ENCODE data around the gene BLID.

BLID gene

DNA sequence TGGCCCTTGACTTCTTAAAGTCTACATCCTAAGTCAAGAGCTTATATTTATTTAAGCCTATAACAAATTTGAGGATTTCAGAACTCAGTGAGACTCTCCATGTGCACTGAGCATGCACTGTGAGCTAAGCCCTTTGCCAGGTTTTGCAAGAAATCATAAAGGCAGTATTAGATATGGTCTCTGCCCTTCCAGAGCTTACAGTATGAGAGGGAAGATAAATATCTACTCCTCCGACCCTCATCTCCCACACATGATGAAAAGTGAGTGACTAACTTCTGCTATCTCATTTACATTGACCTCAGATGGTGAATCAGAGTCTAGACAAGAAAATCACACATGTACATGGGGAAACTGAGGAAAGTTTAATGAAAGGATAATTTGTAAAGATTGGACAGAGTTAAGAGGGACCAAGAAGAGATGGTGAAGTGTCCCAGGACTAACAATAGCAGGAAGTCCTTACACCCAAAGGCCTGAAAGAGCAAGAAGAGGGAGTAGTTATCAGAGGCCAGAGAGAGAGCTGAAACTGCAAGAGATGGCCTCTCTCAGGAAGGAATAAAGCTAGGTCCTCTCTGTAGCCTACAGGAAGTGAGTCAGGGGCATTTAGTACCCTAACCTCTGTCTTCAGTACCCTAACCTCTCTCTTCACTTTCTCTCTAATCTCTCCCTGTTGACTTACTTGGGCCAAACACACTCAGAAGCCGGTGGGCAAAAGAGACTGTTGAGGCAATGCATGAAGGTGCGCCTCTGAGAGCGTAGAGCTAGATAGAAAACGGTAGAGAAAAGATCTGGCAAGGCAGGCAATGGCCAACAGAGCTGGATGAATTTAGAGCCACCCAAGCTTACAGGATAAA lies 23.0 kb upstream of the BLID start:
- no peak for DNase-seq

DNA sequence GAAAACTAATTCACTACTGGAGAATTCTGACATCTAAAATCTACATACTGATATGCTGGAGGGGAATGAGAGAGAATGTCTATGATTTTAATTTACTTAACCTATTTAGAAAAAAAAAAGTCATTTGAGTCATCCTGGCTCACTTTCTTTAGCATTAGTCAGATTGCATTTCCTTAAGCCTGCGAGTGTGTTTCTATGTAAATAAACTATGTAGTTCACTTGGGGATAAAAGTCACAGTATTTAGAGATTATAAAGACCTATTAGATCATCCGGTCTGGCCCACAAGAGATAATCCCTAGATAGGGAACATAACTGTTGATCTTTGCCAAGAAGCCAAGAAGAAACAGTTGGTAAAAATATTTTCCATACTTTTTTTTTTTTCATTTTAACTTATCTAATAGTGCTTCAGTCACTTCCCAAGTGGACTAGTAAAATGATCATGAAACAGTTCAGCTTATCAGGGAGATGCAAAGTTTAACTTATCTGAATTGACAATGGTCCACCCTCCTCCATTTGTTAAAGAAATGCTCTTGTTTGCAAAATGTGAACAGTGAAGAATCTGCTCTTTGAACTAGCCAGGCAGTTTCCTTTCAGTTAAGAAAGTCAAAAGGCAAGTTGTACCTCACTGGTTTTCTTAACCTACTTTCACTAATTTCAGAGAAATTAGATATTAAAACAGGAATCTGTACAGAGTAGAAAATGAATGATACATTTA lies 21.2 kb upstream of the BLID start:
- DNase-seq = no peak

- no peak for DNase-seq
These were observed 15.1 kb upstream of the BLID start for GRCh38 chr11:122131126-122131525.

DNA sequence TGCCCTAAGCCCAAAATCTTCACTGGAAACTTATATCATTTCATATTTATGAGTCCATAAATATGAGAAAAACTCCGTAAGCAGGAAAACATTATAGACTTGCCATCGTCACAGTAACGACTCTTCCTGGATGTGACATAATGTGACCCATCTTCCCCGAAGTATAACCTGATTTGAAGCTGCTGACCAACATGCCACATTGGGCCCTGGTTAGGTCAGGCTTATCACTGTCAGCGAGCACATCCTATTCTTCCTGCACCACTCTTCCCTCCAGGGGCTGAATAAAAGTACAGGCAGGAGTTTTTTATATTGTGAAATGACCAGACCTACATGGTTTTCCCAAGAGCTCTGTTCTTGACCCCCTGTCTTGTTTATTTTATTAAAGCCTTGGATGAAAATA lies 12.1 kb upstream of the BLID start:
- no peak for DNase-seq

GRCh38 chr11:122127020-122127419 lies 11.0 kb upstream of the BLID start:
- DNase-seq = peak; percentile 28

- DNase-seq = no peak
These were observed 10.1 kb upstream of the BLID start for GRCh38 chr11:122126024-122126688.

DNA sequence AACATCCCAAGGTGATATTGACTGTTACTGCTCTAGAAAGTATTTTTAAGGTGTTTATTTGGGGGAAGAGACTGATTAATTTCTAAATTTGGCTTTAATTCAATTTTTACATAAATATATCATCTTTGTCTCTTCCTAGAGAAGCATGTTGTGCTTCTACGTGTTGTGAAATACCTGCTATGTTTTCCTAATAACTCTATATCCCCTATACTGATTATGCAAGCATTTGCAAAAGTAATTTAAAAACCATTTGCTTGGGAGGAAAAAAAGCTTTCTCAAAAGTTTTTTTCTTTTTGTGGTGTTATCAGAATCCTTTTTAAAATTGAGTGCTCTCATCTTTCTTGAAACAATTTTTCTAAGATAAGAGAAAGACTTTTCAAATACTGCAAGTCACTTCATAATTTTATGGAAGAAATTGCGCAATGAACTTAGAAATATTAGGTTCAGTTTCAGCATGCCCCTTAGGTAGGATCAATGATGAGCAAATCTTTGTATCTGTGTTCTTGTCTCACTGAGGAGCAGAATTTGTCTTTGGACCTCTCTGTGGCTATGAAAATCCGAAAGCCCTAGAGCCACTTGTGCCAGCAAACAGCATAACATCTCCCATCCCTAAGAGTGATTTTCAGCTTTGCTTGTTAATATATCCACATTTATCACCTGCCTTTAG lies 7.4 kb upstream of the BLID start:
- DNase-seq = no peak

DNA sequence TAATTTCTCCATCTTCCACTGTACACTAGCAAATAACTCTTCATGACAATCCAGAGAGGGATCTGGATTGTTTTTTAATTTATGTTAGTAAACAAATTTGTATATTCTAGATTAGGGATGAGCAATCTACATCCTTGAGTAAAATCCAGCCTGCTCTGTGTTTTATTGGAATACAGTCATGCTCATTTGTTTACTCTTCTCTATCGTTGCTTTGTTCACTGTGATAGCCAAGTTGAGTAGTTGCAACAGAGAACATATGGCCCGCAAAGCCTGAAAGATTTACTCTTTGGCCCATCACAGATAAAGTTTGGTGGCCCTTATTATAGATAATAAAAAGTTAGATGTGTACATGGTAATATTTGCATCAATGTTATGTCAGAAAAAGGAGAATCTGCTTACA lies 6.2 kb upstream of the BLID start:
- DNase-seq = no peak

DNA sequence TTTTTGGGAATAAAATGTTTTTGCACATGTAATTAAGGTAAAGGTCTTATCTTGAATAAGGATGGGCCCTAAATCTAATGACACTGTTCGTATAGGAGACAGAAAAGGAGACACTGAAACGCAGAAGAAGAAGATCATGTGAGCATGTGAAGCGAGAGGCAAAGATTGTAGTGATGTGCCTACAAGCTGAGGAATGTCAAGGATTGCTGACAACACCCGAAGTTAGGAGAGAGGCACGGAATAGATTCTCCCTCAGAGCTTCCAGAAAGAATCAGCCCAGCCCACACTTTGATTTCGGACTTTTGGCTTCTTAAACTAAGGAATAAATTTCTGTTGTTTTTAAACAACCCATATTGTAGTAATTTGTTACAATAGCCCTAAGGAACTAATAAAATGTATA lies 4.1 kb upstream of the BLID start:
- DNase-seq = no peak

DNA sequence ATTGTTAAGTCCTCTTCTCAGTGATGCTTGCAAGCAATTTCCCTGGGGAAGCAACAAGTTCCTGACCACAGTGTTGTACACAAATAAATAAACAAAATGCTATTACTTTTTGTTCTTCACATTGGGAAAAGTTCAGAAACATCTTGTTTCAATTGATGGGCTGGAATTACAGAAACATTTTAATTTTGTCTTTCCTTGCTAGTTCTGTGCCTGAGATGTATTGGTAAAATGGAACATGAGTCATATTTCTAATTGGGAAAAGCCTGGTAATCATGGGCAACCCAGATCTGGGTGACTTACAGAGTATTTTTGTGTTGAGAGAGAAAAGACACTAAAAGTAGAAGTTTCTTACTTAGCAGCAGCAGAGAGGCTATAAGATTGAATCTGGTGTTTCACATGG lies 576 bp upstream of the BLID start:
- no peak for DNase-seq

DNA sequence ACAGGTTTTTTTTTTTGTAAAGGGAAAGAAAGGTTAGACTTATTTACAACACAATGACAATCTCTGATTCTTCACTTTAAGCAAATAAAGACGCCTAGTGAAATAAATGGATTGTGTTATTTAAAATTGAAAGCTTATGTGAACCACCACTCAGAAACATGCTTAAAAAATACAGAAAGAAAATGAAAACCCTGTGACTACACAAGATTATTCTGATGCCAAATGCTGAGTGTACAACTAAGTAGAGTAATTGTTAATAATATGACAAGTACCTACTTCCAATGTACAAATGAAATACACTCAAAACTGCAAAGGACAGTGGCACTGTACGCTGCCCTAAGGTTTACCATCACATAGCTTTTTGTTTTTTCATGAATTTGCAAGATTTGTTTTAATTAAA lies 1.0 kb downstream of the BLID start:
- no peak for DNase-seq

DNA sequence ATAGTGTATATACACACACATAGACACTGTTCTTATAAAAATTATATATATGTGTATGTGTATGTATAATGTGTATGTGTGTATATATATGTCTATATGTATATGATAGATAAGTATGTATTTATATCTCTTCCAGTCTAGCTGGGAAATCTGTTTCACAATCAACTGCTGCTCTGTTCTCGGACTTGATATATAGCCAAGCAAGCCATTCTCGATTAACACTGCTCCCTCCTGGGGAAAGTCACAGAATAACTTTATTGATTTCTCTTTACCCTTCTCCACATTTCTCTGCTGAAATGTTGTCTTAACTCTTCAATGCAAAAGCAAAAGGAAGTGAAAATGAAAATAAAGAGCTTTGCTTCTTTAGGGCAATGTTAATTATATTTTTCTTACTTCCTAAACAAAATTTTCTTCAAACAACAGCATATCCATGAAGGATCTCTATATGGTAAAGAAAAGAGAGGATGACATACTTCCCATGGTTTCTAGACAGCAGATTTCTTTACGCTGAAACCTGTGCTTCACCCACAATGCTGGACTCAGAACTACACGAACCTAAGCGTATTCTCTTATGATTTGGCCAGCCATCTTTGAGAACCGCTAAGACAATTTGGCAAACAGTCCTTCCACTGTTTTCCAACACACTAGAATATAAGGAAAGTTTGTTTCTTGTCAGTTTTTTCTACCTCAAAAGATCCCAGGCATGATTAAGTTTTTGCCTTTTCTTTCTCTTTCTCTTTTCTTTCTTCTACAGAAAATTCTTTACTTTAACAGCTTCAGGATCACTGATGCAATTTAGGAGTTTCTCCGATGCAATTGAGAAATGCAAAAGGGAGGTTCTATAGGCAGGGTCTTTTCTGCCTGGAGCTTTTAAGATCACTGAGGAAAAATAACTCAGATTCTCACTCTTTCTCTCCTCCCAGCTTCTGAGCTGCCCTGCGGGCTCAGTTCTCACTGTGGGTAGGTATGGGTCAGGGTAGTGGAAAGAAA lies 1.9 kb downstream of the BLID start:
- DNase-seq = no peak

DNA sequence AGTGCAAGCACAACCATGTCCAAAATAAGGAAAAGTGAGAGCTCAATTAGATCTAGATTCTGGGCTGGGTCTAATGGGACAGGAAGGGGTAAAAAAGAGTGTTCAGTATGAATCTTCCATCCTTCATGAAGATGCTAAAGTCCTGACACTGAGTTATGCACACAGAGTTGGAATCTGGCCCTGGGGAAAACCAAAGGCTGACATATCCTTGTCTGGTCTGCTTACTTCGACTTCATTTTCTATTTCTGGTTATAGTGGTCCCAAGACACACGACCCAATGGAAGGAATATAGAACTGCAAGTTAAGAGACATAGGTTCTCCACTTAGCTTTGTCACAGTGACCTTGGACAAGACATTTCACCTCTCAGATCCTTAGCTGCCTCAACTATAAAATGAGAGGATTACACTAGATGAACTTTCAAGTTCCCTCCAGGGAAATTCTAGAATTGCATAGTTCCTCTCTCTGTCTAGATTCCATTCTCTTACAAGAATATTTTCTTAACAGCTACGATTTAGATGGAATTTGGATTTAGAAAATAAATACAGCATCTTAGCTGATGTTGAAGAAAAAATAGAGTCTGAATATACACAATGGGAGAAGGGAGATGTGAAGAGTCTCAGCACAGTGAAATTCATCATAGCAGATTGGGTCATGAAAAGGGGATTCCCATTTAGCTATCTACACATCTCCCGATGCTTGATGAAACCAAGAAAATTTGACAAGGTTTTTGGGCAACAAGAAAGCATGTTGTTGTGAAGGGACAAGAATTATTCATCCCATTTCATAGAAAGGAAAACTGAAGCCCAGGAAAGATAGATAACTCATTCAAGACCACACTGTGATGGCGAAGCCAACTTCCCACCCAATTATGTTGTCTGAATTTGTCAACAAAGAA lies 3.3 kb downstream of the BLID start:
- DNase-seq = no peak

DNA sequence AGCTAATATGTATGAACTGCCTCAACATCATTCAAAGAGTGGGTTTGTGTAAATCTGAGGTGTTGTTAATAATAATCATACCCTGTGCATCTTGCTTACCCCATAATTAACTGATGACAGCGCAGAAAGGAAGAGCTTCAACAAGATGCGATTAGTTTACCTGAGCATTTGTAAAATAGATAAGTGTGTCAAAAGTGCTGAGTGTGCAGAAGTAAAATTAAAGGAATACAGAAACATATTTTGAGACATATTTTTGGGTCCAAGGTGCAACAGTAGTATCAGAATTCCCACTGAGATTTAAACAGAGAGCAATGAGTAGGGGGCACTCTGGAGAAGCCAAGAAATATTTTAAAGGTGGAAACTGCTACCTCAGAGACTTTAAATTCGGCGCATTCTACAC lies 6.1 kb downstream of the BLID start:
- no peak for DNase-seq

GRCh38 chr11:122108828-122109227 lies 7.2 kb downstream of the BLID start:
- no peak for DNase-seq

- DNase-seq = peak; percentile 60
These were observed 7.7 kb downstream of the BLID start for GRCh38 chr11:122108192-122108799.

- DNase-seq = no peak
These were observed 8.4 kb downstream of the BLID start for GRCh38 chr11:122107566-122107965.

DNA sequence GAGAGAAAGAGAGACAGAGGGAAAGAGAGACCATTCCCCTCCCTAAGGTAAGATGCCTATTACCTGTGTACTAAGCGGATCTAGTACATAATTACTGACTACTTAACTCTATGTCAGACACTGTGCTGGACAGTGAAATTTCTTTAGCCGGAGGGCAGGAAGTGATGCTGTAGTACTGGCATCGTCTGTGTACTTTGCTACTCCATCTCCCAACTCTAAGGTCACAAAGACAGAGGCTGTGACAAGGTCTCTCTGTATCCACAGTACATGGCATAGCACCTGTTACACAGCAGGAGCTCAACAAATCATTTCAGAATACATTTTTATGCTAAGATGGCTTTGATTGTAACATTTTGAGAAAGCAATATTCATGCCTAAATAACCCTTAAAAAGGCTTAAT lies 9.0 kb downstream of the BLID start:
- no peak for DNase-seq

- DNase-seq = no peak
These were observed 10.8 kb downstream of the BLID start for GRCh38 chr11:122105044-122105758.

DNA sequence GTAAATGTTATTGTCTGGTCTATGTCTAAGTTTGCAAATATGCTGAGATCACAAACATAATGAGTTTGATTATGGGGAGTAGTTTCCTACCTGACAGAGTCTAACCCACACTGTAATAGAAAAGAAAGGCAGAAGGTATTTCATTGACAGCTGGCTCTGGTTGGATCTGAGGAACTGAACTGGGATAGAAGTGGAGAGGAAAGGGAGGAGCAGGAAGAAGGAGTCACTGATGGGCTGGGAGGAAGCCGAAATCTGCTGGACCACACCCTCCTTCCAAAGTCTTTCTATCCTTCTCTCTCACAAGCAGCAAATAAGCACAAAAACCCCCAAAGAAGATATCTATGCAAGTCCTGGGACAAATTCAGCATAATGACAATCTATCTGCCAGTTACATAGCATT lies 11.7 kb downstream of the BLID start:
- no peak for DNase-seq

Data from NCI-H1105 (cell line).